ENCODE data around the gene CHD3.

- no peak for TF ChIP-seq POLR2A (IDR thresholded peaks at IDR 0.05; ENCODE audit: low read depth, low read length)
- no peak for TF ChIP-seq CTCF (IDR thresholded peaks at IDR 0.05; ENCODE audit: extremely low read depth in 1 of 2, insufficient read depth in 1 of 2, low read depth in 1 of 2, low read length in 2 of 2)
- TF ChIP-seq POLR2AphosphoS5 (IDR thresholded peaks at IDR 0.05; ENCODE audit: insufficient read depth, low read depth, low read length) = no peak
Measured at GRCh38 chr17:7956228-7956965, 67.8 kb downstream of the CHD3 start.
